Measurements from ENCODE around the gene POC1B. TPM values are rescaled to one million over a fixed set of nuclear protein-coding genes. Genes with fewer than 3 reads are reported as not detected.

Gene POC1B
- total and polyA plus RNA-seq, 4 donors: 5.0 to 28.2 (median 7.6) TPM

DNA sequence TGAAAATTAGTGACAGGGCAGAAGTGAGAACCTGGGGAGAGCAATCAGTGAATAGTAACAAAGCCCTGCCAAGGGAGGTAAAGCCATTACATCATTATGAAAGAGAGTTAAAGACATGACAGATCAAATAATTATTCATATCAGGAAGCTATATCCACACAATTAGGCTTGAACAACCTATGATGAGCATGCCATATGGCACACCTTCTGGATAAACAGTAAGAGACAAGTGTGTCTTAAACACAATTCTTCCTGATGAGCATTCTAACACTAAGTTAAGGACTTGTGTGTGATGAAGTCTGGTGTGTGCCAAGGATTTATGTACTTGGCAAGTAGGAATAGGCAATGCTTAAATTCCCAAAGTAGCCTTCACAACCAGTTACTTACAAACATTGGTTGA, 77.3 kb downstream of the POC1B start:
- no peak for DNase-seq (ENCODE audit: low spot score)
- H3K27me3 ChIP-seq (ENCODE audit: control insufficient read depth in 4 of 4, insufficient read depth in 4 of 4, low read length in 3 of 4): no peaks in the 10 kb centered on the region
- H3K9me3 ChIP-seq (ENCODE audit: control insufficient read depth in 4 of 4, low read length in 3 of 4): no peaks in the 10 kb centered on the region
- no peaks in the 10 kb centered on the region for H3K36me3 ChIP-seq (ENCODE audit: control insufficient read depth in 4 of 4, insufficient read depth in 3 of 4, low read depth in 1 of 4, low read length in 3 of 4)
- H3K9ac ChIP-seq (ENCODE audit: low read depth in 1 of 2, low read length in 2 of 2): no peak overlapping the region
- H3K4me1 ChIP-seq (ENCODE audit: control insufficient read depth in 4 of 4, insufficient read depth in 4 of 4, low read length in 3 of 4): peaks cover 0 to 17% (median 9%) of the 10 kb centered on the region in 4 donors
- H3K4me3 ChIP-seq (ENCODE audit: low read depth in 1 of 3, low read length in 3 of 3): no peak overlapping the region
- TF ChIP-seq FOXA1 (IDR thresholded peaks at IDR 0.05): no peak
- H3K27ac ChIP-seq (ENCODE audit: low read depth in 1 of 2, low read length in 2 of 2): no peak overlapping the region

DNA sequence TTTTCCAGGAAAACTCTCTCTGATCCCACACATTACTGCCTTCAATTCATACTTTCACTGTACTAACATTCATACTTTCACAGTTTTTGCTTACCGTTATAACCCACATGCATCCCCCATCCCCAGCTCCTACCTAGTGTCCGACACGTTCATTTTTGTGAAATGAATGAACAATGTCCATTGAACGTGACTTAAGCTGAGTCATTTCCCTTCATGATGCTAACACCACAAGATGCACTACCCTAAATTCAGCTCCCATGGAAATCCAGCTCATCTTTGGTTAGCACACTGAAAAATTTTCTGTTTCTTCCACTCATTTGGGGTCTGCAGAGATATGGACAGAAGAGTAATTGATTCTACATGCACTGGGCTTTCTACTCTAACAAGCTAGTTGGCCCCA, 85.9 kb downstream of the POC1B start:
- Histone ChIP-seq H3K36me3 (ENCODE audit: control insufficient read depth in 4 of 4, insufficient read depth in 3 of 4, low read depth in 1 of 4, low read length in 3 of 4) (peaks cover 0 to 1% (median 0%) of the 10 kb centered on the region in 4 donors), H3K27ac (ENCODE audit: low read depth in 1 of 2, low read length in 2 of 2) (no peak overlapping the region), H3K9ac (ENCODE audit: low read depth in 1 of 2, low read length in 2 of 2) (no peak overlapping the region), H3K27me3 (ENCODE audit: control insufficient read depth in 4 of 4, insufficient read depth in 4 of 4, low read length in 3 of 4) (no peaks in the 10 kb centered on the region), H3K4me1 (ENCODE audit: control insufficient read depth in 4 of 4, insufficient read depth in 4 of 4, low read length in 3 of 4) (no peaks in the 10 kb centered on the region), H3K9me3 (ENCODE audit: control insufficient read depth in 4 of 4, low read length in 3 of 4) (no peaks in the 10 kb centered on the region), H3K4me3 (ENCODE audit: low read depth in 1 of 3, low read length in 3 of 3) (no peak overlapping the region)
- WGBS: 89% methylated on average over 4 of the region's 4 CpGs
- TF ChIP-seq FOXA2 (IDR thresholded peaks at IDR 0.05): no peak
- TF ChIP-seq, protein P1, sequence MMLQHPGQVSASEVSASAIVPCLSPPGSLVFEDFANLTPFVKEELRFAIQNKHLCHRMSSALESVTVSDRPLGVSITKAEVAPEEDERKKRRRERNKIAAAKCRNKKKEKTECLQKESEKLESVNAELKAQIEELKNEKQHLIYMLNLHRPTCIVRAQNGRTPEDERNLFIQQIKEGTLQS (IDR thresholded peaks at IDR 0.05): no peak
- no peak for TF ChIP-seq HNF4G (IDR thresholded peaks at IDR 0.05)
- TF ChIP-seq YY1 (IDR thresholded peaks at IDR 0.05): no peak
- TF ChIP-seq TAF1 (conservative IDR thresholded peaks at IDR 0.05): no peak
- no peak for TF ChIP-seq EGR1 (IDR thresholded peaks at IDR 0.05; ENCODE audit: low read depth in 2 of 2)
- TF ChIP-seq NR2F2 (IDR thresholded peaks at IDR 0.05): no peak
- TF ChIP-seq JUND (IDR thresholded peaks at IDR 0.05): no peak
- TF ChIP-seq, protein P2, sequence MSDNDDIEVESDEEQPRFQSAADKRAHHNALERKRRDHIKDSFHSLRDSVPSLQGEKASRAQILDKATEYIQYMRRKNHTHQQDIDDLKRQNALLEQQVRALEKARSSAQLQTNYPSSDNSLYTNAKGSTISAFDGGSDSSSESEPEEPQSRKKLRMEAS (IDR thresholded peaks at IDR 0.05): no peak
- TF ChIP-seq FOXA1 (IDR thresholded peaks at IDR 0.05): no peak
- TF ChIP-seq HNF4A (conservative IDR thresholded peaks at IDR 0.05): no peak
- no peak for DNase-seq (ENCODE audit: low spot score)

DNA sequence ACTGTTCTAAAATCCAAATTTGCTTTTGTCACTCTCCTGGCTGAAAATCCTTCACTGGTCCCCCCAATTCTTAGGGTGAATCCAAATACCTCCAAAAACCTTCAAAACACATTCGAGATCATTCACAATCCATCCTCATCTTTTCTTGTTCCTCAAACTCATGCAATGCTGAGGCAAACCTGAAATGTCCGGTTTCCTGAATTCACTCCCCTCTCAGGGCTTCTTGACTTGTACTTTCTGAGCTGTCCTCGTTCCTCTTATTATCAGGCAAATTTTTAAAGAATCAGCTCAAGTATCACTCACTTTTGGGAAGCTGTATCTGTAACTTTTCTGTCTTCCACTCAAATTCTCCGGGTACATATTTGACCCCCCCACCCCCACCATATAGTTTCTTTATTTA, 88.6 kb downstream of the POC1B start:
- H3K36me3 ChIP-seq (ENCODE audit: control insufficient read depth in 4 of 4, insufficient read depth in 3 of 4, low read depth in 1 of 4, low read length in 3 of 4): peaks cover 0 to 1% (median 0%) of the 10 kb centered on the region in 4 donors
- H3K4me1 ChIP-seq (ENCODE audit: control insufficient read depth in 4 of 4, insufficient read depth in 4 of 4, low read length in 3 of 4): no peaks in the 10 kb centered on the region
- no peak overlapping the region for H3K9ac ChIP-seq (ENCODE audit: low read depth in 1 of 2, low read length in 2 of 2)
- no peaks in the 10 kb centered on the region for H3K27me3 ChIP-seq (ENCODE audit: control insufficient read depth in 4 of 4, insufficient read depth in 4 of 4, low read length in 3 of 4)
- H3K27ac ChIP-seq (ENCODE audit: low read depth in 1 of 2, low read length in 2 of 2): no peak overlapping the region
- 82% methylated on average over 4 of the region's 4 CpGs for WGBS
- DNase-seq (ENCODE audit: low spot score): no peak
- H3K9me3 ChIP-seq (ENCODE audit: control insufficient read depth in 4 of 4, low read length in 3 of 4): no peaks in the 10 kb centered on the region
- no peak overlapping the region for H3K4me3 ChIP-seq (ENCODE audit: low read depth in 1 of 3, low read length in 3 of 3)
- no peak for TF ChIP-seq HNF4A (conservative IDR thresholded peaks at IDR 0.05)
- TF ChIP-seq RAD21 (IDR thresholded peaks at IDR 0.05): no peak
- no peak for TF ChIP-seq NR2F2 (IDR thresholded peaks at IDR 0.05)
- no peak for TF ChIP-seq YY1 (IDR thresholded peaks at IDR 0.05)
- TF ChIP-seq SP1 (IDR thresholded peaks at IDR 0.05): no peak
- TF ChIP-seq, protein P3, sequence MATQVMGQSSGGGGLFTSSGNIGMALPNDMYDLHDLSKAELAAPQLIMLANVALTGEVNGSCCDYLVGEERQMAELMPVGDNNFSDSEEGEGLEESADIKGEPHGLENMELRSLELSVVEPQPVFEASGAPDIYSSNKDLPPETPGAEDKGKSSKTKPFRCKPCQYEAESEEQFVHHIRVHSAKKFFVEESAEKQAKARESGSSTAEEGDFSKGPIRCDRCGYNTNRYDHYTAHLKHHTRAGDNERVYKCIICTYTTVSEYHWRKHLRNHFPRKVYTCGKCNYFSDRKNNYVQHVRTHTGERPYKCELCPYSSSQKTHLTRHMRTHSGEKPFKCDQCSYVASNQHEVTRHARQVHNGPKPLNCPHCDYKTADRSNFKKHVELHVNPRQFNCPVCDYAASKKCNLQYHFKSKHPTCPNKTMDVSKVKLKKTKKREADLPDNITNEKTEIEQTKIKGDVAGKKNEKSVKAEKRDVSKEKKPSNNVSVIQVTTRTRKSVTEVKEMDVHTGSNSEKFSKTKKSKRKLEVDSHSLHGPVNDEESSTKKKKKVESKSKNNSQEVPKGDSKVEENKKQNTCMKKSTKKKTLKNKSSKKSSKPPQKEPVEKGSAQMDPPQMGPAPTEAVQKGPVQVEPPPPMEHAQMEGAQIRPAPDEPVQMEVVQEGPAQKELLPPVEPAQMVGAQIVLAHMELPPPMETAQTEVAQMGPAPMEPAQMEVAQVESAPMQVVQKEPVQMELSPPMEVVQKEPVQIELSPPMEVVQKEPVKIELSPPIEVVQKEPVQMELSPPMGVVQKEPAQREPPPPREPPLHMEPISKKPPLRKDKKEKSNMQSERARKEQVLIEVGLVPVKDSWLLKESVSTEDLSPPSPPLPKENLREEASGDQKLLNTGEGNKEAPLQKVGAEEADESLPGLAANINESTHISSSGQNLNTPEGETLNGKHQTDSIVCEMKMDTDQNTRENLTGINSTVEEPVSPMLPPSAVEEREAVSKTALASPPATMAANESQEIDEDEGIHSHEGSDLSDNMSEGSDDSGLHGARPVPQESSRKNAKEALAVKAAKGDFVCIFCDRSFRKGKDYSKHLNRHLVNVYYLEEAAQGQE (IDR thresholded peaks at IDR 0.05): no peak
- no peak for TF ChIP-seq JUND (IDR thresholded peaks at IDR 0.05)
- no peak for TF ChIP-seq TAF1 (conservative IDR thresholded peaks at IDR 0.05)
- TF ChIP-seq FOXA1 (IDR thresholded peaks at IDR 0.05): no peak
- TF ChIP-seq GABPA (IDR thresholded peaks at IDR 0.05 in 1 of 2, conservative IDR thresholded peaks at IDR 0.05 in 1 of 2): no peak
- TF ChIP-seq HNF4G (IDR thresholded peaks at IDR 0.05): no peak
- TF ChIP-seq, protein P4, sequence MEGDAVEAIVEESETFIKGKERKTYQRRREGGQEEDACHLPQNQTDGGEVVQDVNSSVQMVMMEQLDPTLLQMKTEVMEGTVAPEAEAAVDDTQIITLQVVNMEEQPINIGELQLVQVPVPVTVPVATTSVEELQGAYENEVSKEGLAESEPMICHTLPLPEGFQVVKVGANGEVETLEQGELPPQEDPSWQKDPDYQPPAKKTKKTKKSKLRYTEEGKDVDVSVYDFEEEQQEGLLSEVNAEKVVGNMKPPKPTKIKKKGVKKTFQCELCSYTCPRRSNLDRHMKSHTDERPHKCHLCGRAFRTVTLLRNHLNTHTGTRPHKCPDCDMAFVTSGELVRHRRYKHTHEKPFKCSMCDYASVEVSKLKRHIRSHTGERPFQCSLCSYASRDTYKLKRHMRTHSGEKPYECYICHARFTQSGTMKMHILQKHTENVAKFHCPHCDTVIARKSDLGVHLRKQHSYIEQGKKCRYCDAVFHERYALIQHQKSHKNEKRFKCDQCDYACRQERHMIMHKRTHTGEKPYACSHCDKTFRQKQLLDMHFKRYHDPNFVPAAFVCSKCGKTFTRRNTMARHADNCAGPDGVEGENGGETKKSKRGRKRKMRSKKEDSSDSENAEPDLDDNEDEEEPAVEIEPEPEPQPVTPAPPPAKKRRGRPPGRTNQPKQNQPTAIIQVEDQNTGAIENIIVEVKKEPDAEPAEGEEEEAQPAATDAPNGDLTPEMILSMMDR (IDR thresholded peaks at IDR 0.05; ENCODE audit: low read depth, low read length, missing input control): no peak
- TF ChIP-seq, protein P1 (IDR thresholded peaks at IDR 0.05): no peak
- no peak for TF ChIP-seq FOXA2 (IDR thresholded peaks at IDR 0.05)
